KMS-11 (cell line): ENCODE data around the gene FRAT2.
"Not testable (repeated sequence)": the region's sequence is repeated elsewhere in the genome, so short reads cannot be mapped to it uniquely, and the experiment has no call there.

Source experiments
- H2AFZ ChIP-seq: fragments of 200-600 bp; sonication (generic); 2 replicates; pipeline ENCODE4 v1.6.1; 2016; ENCODE audit warnings: antibody characterized with exemption, mixed run types, low read depth
- H3K27ac ChIP-seq: fragments of 200-600 bp; sonication (generic); 2 replicates; pipeline ENCODE4 v1.6.1; 2016; ENCODE audit warnings: mild to moderate bottlenecking, mixed run types
- H3K27me3 ChIP-seq: fragments of 200-600 bp; sonication (generic); 2 replicates; pipeline ENCODE4 v1.6.1; 2017; ENCODE audit warnings: mild to moderate bottlenecking, low read depth, mixed run types, moderate library complexity; ENCODE audit not compliant: insufficient read depth
- H3K36me3 ChIP-seq: fragments of 200-600 bp; sonication (generic); 2 replicates; pipeline ENCODE4 v1.6.1; 2017; ENCODE audit warnings: mild to moderate bottlenecking, mixed run types; ENCODE audit not compliant: insufficient read depth
- H3K4me1 ChIP-seq: fragments of 200-600 bp; sonication (generic); 2 replicates; pipeline ENCODE4 v1.6.1; 2016; ENCODE audit warnings: mild to moderate bottlenecking, low read depth, mixed run types; ENCODE audit not compliant: poor library complexity, severe bottlenecking
- H3K4me2 ChIP-seq: fragments of 200-600 bp; sonication (generic); 2 replicates; pipeline ENCODE4 v1.7.0; 2016; ENCODE audit warnings: mild to moderate bottlenecking, mixed run types
- H3K4me3 ChIP-seq: fragments of 200-600 bp; sonication (generic); IDR thresholded peaks from 2 replicates; pipeline ENCODE4 v1.6.1; 2017; ENCODE audit warnings: low read depth, low read length, mixed read lengths; ENCODE audit not compliant: insufficient read depth
- H3K79me2 ChIP-seq: fragments of 200-600 bp; sonication (generic); 2 replicates; pipeline ENCODE4 v1.6.1; 2016; ENCODE audit warnings: low read depth, mixed run types; ENCODE audit not compliant: insufficient read depth
- H3K9ac ChIP-seq: fragments of 200-600 bp; sonication (generic); 2 replicates; pipeline ENCODE4 v1.6.1; 2016; ENCODE audit warnings: mild to moderate bottlenecking, mixed run types
- H4K20me1 ChIP-seq: fragments of 200-600 bp; sonication (generic); 2 replicates; pipeline ENCODE4 v1.6.1; 2016; ENCODE audit warnings: mild to moderate bottlenecking, mixed run types; ENCODE audit not compliant: insufficient read depth
- TF ChIP-seq, protein P1 (sequence below): fragments of 200-600 bp; sonication (generic); conservative IDR thresholded peaks from 2 replicates; pipeline ENCODE4 v1.6.1; 2017; ENCODE audit warnings: low read depth, mild to moderate bottlenecking, antibody characterized with exemption, low read length, moderate library complexity, mixed read lengths

The FRAT2 gene

GRCh38 chr10:97347317-97347716 is 12.8 kb upstream of the FRAT2 start:
- Histone ChIP-seq H3K4me2 (no peak overlapping the region), H3K79me2 (no peaks in the 10 kb centered on the region), H3K4me3 (no peak overlapping the region), H3K27me3 (no peaks in the 10 kb centered on the region), H3K9ac (no peak overlapping the region), H2AFZ (no peak overlapping the region), H3K27ac (no peak overlapping the region), H3K4me1 (no peaks in the 10 kb centered on the region), H4K20me1 (no peaks in the 10 kb centered on the region), H3K36me3 (no peaks in the 10 kb centered on the region)
- TF ChIP-seq, protein P1, sequence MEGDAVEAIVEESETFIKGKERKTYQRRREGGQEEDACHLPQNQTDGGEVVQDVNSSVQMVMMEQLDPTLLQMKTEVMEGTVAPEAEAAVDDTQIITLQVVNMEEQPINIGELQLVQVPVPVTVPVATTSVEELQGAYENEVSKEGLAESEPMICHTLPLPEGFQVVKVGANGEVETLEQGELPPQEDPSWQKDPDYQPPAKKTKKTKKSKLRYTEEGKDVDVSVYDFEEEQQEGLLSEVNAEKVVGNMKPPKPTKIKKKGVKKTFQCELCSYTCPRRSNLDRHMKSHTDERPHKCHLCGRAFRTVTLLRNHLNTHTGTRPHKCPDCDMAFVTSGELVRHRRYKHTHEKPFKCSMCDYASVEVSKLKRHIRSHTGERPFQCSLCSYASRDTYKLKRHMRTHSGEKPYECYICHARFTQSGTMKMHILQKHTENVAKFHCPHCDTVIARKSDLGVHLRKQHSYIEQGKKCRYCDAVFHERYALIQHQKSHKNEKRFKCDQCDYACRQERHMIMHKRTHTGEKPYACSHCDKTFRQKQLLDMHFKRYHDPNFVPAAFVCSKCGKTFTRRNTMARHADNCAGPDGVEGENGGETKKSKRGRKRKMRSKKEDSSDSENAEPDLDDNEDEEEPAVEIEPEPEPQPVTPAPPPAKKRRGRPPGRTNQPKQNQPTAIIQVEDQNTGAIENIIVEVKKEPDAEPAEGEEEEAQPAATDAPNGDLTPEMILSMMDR, result no peak

DNA sequence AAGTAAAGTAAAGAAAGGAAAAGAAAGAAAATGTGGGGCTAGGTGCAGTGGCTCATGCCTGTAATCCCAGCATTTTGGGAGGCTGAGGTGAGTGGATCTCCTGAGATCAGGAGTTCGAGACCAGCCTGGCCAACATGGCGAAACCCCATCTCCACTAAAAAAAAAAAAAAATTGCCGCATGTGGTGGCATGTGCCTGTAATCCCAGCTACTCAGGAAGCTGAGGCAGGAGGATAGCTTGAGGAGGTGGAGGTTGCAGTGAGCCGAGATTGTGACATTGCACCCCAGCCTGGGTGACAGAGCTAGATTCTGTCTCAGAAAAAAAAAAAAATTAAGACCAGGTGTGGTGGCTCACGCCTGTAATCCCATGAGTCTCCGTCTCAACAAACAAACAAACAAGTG is 9.1 kb upstream of the FRAT2 start:
- H3K79me2 ChIP-seq, H4K20me1 ChIP-seq, H3K4me1 ChIP-seq, H3K36me3 ChIP-seq, H3K27me3 ChIP-seq, H3K4me3 ChIP-seq, H2AFZ ChIP-seq, H3K27ac ChIP-seq, H3K4me2 ChIP-seq, H3K9ac ChIP-seq: not testable (repeated sequence)

- no peak overlapping the region for H3K27ac ChIP-seq
- TF ChIP-seq, protein P1, result no peak
- H3K4me2 ChIP-seq, result no peak overlapping the region
- no peak overlapping the region for H2AFZ ChIP-seq
- no peaks in the 10 kb centered on the region for H4K20me1 ChIP-seq
- no peaks in the 10 kb centered on the region for H3K36me3 ChIP-seq
- no peak overlapping the region for H3K9ac ChIP-seq
- no peaks in the 10 kb centered on the region; the same call in 1 of the 2 replicates for H3K27me3 ChIP-seq
- no peaks in the 10 kb centered on the region for H3K79me2 ChIP-seq
- H3K4me1 ChIP-seq, result no peaks in the 10 kb centered on the region
- no peak overlapping the region for H3K4me3 ChIP-seq
These were observed 6.9 kb upstream of the FRAT2 start for GRCh38 chr10:97341416-97341815.

- no peak overlapping the region for H3K9ac ChIP-seq
- no peak overlapping the region for H3K4me2 ChIP-seq
- no peaks in the 10 kb centered on the region for H3K4me1 ChIP-seq
- no peak overlapping the region for H3K4me3 ChIP-seq
- H2AFZ ChIP-seq, result no peak overlapping the region
- no peaks in the 10 kb centered on the region; the same call in 1 of the 2 replicates for H3K27me3 ChIP-seq
- no peaks in the 10 kb centered on the region for H3K36me3 ChIP-seq
- H4K20me1 ChIP-seq, result no peaks in the 10 kb centered on the region
- TF ChIP-seq, protein P1, result no peak
- no peak overlapping the region for H3K27ac ChIP-seq
- H3K79me2 ChIP-seq, result peaks cover 9% of the 10 kb centered on the region
These were observed 3.5 kb upstream of the FRAT2 start for GRCh38 chr10:97338041-97338440.

DNA sequence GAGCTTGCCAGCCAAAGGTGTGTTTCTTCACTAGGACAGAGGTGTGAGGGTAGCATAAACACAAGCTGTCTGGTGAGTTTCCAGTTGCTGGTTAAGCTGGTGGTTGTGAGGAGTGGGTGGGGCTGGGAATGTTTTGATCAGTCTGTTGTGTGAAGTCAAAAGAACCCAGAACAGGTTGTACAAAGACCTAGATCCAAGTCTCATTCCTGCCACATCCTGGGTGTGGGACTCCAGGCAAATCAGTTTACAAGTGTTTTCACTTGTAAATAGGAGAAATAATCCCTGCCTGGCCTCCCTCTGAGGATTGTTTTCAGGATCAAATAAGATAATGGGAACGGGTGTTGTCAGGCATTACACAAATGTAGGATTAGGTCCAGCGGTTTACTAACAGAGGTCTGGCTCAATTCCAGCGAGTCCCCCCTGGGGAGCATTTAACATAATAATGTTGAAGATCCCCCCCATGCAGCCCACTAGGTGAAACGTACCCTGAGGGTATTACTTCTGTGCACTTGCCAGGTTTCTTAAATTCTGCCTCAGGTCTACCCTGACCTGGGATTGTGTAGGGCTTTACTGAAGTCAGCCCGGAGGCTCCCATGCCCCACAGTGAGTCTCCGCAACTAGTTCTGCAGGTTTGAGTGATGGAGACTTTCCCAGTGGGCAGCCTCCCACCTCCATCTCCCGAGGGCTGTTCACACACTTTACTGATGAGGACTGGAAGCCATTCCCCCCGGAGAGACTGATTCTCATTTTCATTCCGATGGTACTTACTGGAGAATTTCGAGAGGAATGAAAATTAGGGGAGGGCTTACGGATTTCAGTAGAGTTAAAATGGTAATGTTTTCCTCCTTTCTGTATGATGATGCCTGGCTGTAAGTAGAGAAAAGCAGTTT is 2.7 kb upstream of the FRAT2 start:
- Histone ChIP-seq H2AFZ (no peak overlapping the region), H3K4me2 (no peak overlapping the region)

More for the DNA sequence above, 2.7 kb upstream of the FRAT2 start:
- Histone ChIP-seq H3K4me3 (no peak overlapping the region), H3K9ac (no peak overlapping the region), H3K27ac (no peak overlapping the region), H3K27me3 (no peaks in the 10 kb centered on the region; the same call in 1 of the 2 replicates), H3K79me2 (peaks cover 18% of the 10 kb centered on the region), H3K36me3 (no peaks in the 10 kb centered on the region), H4K20me1 (no peaks in the 10 kb centered on the region), H3K4me1 (peaks cover 2% of the 10 kb centered on the region)
- TF ChIP-seq, protein P1, result no peak
